ENCODE results near the gene SLC16A4. TPM values are rescaled to one million over a fixed set of nuclear protein-coding genes. Genes with fewer than 3 reads are reported as not detected.

Gene SLC16A4
- total RNA-seq, 1 experiment from 2014 or later, result 0.22 TPM

DNA sequence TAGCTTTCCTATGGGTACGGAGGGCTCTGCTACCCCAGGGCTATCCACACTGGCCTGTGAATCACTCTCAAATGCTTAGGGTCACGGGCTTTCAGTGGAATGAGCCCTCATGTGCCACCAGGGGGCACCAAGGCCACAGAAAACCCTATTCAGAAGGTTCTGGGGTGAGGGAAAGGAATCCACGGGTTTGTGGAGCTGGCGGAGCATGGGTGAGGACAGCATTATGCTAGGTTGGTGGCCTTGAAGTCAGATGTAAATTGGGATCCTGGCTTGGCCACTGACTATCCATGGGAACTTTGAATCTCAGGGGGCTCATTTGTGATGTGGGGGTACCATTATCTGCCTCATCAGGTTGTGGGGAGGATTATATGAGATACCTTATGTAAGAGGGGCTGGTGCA is 21.8 kb upstream of the SLC16A4 start:
- no peaks in the 10 kb centered on the region for H3K9me3 ChIP-seq (ENCODE audit: low read length)
- TF ChIP-seq EZH2 (IDR thresholded peaks at IDR 0.05; ENCODE audit: low read length, unreplicated experiment), result no peak
- TF ChIP-seq, protein P1, sequence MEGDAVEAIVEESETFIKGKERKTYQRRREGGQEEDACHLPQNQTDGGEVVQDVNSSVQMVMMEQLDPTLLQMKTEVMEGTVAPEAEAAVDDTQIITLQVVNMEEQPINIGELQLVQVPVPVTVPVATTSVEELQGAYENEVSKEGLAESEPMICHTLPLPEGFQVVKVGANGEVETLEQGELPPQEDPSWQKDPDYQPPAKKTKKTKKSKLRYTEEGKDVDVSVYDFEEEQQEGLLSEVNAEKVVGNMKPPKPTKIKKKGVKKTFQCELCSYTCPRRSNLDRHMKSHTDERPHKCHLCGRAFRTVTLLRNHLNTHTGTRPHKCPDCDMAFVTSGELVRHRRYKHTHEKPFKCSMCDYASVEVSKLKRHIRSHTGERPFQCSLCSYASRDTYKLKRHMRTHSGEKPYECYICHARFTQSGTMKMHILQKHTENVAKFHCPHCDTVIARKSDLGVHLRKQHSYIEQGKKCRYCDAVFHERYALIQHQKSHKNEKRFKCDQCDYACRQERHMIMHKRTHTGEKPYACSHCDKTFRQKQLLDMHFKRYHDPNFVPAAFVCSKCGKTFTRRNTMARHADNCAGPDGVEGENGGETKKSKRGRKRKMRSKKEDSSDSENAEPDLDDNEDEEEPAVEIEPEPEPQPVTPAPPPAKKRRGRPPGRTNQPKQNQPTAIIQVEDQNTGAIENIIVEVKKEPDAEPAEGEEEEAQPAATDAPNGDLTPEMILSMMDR (conservative IDR thresholded peaks at IDR 0.05; ENCODE audit: low read depth, low read length), result peak; percentile 90
- ATAC-seq (peak; percentile 83), DNase-seq (peak; percentile 78)
- CTCF ChIA-PET, result interaction anchor here (0.6 to 1.6 kb wide), 5 partner anchors 48 to 618 kb away, joined by 3 to 11 read pairs (median 3); no protein-coding TSS in a partner anchor
- peaks cover 8% of the 10 kb centered on the region; the same call in 1 of the 2 replicates for H3K4me1 ChIP-seq (ENCODE audit: insufficient read depth, low read length)
- no peak overlapping the region for H3K4me2 ChIP-seq (ENCODE audit: low read length)
- BruUV-seq (replicated peaks), result no TSS peak
- H3K36me3 ChIP-seq (ENCODE audit: low read depth, low read length), result no peaks in the 10 kb centered on the region
- no peak overlapping the region for H2AFZ ChIP-seq (ENCODE audit: low read length)
- intact Hi-C loops (cut with micrococcal nuclease), result loop anchor here (1.0 to 10.0 kb wide), 5 partner anchors 48 to 210 kb away; no protein-coding TSS in a partner anchor
- H3K4me3 ChIP-seq (ENCODE audit: low read length), result no peak overlapping the region
- H3F3A ChIP-seq (ENCODE audit: low read length, unreplicated experiment), result no peaks in the 10 kb centered on the region
- POLR2A ChIA-PET (ENCODE audit: unreplicated experiment), result no interaction called here
- H3K27me3 ChIP-seq (ENCODE audit: low read length), result no peaks in the 10 kb centered on the region
- H3K79me2 ChIP-seq (ENCODE audit: low read length), result peaks cover 8% of the 10 kb centered on the region
- H3K9ac ChIP-seq (ENCODE audit: low read length), result no peak overlapping the region
- no peak overlapping the region for H3K27ac ChIP-seq (ENCODE audit: low read length)
- no peaks in the 10 kb centered on the region for H3K9me2 ChIP-seq (replicated peaks; ENCODE audit: low read length)
- no peaks in the 10 kb centered on the region for H4K20me1 ChIP-seq (ENCODE audit: low read length)

DNA sequence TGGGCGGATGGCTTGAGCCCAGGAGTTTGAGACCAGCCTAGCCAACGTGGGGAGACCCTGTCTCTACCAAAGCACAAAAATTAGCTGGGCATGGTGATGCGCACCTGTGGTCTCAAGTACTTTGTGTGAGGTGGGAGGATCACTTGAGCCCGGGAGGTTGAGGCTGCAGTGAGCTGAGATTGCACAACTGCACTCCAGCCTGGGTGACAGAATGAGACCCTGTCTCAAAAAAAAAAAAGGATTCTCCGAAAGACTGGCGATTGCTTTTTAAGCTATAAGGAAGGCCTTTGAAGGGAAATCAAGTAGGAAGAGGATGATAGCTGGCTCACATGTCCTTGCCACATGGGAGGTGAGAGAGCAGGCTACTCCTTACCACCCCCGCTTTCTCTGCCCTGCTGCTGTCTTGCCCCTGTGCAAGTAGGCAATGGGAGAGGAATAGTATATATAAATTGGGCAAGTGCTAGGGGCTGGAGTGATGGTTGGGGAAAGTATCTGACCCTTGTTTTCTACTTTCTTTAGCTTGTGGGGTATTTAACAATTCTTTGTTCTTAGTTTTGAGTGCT is 20.4 kb upstream of the SLC16A4 start:
- no peaks in the 10 kb centered on the region for H3K36me3 ChIP-seq (ENCODE audit: low read depth, low read length)
- no TSS peak for BruUV-seq (replicated peaks)
- ChIA-PET POLR2A (ENCODE audit: unreplicated experiment) (no interaction called here), CTCF (interaction anchor here (0.7 to 1.6 kb wide), 2 partner anchors 30 to 85 kb away, joined by 3 to 9 read pairs; no protein-coding TSS in a partner anchor)
- no peak overlapping the region for H2AFZ ChIP-seq (ENCODE audit: low read length)
- peaks cover 8% of the 10 kb centered on the region; the same call in 1 of the 2 replicates for H3K4me1 ChIP-seq (ENCODE audit: insufficient read depth, low read length)
- ATAC-seq (no peak), DNase-seq (no peak)
- H3K9ac ChIP-seq (ENCODE audit: low read length), result no peak overlapping the region
- intact Hi-C loops (cut with micrococcal nuclease), result loop anchor here (5.0 to 10.0 kb wide), 2 partner anchors 204 to 209 kb away; no protein-coding TSS in a partner anchor
- no peaks in the 10 kb centered on the region for H3K9me2 ChIP-seq (replicated peaks; ENCODE audit: low read length)
- H3K4me2 ChIP-seq (ENCODE audit: low read length), result no peak overlapping the region
- no peaks in the 10 kb centered on the region for H3F3A ChIP-seq (ENCODE audit: low read length, unreplicated experiment)
- no peak for TF ChIP-seq EZH2phosphoT487 (IDR thresholded peaks at IDR 0.05; ENCODE audit: borderline replicate concordance, low read length)
- no peak for TF ChIP-seq EZH2 (IDR thresholded peaks at IDR 0.05; ENCODE audit: low read length, unreplicated experiment)
- TF ChIP-seq, protein P1 (conservative IDR thresholded peaks at IDR 0.05; ENCODE audit: low read depth, low read length), result no peak
- no peaks in the 10 kb centered on the region for H3K27me3 ChIP-seq (ENCODE audit: low read length)
- no peak overlapping the region for H3K27ac ChIP-seq (ENCODE audit: low read length)
- no peak overlapping the region for H3K4me3 ChIP-seq (ENCODE audit: low read length)
- H3K9me3 ChIP-seq (ENCODE audit: low read length), result no peaks in the 10 kb centered on the region
- H3K79me2 ChIP-seq (ENCODE audit: low read length), result peaks cover 21% of the 10 kb centered on the region
- no peaks in the 10 kb centered on the region for H4K20me1 ChIP-seq (ENCODE audit: low read length)

DNA sequence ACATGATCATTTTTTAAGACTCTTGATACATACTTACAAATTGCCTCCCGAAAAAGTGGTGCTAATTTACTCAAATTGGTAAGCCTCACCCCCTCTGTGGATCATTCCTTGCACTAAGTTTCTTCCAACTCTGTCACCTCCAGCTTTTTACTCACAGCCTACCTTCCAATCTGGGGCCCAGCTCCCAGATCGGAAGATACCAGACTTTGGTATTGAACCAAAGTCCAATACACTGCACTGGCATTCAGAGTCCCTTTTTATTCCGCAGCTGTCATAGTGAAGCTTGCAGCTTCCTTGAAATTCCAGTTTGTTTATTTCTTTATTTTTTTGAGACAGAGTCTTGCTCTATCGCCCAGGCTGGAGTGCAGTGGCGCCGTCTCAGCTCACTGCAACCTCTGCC is 18.5 kb upstream of the SLC16A4 start:
- H3K9me2 ChIP-seq (replicated peaks; ENCODE audit: low read length), result no peaks in the 10 kb centered on the region
- intact Hi-C loops (cut with micrococcal nuclease), result no loop called here
- H3K4me3 ChIP-seq (ENCODE audit: low read length), result no peak overlapping the region
- DNase-seq (no peak), ATAC-seq (no peak)
- H3K4me1 ChIP-seq (ENCODE audit: insufficient read depth, low read length), result peaks cover 8% of the 10 kb centered on the region; the same call in 1 of the 2 replicates
- no peaks in the 10 kb centered on the region for H3F3A ChIP-seq (ENCODE audit: low read length, unreplicated experiment)
- TF ChIP-seq EZH2phosphoT487 (IDR thresholded peaks at IDR 0.05; ENCODE audit: borderline replicate concordance, low read length), result no peak
- TF ChIP-seq EZH2 (IDR thresholded peaks at IDR 0.05; ENCODE audit: low read length, unreplicated experiment), result no peak
- TF ChIP-seq, protein P1 (conservative IDR thresholded peaks at IDR 0.05; ENCODE audit: low read depth, low read length), result no peak
- H3K9me3 ChIP-seq (ENCODE audit: low read length), result no peaks in the 10 kb centered on the region
- H3K79me2 ChIP-seq (ENCODE audit: low read length), result peaks cover 29% of the 10 kb centered on the region
- peaks cover 9% of the 10 kb centered on the region for H3K36me3 ChIP-seq (ENCODE audit: low read depth, low read length)
- no peaks in the 10 kb centered on the region for H3K27me3 ChIP-seq (ENCODE audit: low read length)
- no peak overlapping the region for H3K4me2 ChIP-seq (ENCODE audit: low read length)
- no peaks in the 10 kb centered on the region for H4K20me1 ChIP-seq (ENCODE audit: low read length)
- H2AFZ ChIP-seq (ENCODE audit: low read length), result no peak overlapping the region
- ChIA-PET CTCF (interaction anchor here (1.8 kb wide), 1 partner anchor 51 kb away, joined by 9 read pairs; no protein-coding TSS in a partner anchor), POLR2A (ENCODE audit: unreplicated experiment) (no interaction called here)
- H3K27ac ChIP-seq (ENCODE audit: low read length), result no peak overlapping the region
- BruUV-seq (replicated peaks), result no TSS peak
- no peak overlapping the region for H3K9ac ChIP-seq (ENCODE audit: low read length)

Measured in PC-3 (cell line).